ENCODE results near the gene PPIE. TPM values are rescaled to one million over a fixed set of nuclear protein-coding genes. Genes with fewer than 3 reads are reported as not detected.

The PPIE gene
- total RNA-seq, 4 donors from 2014 or later: 34.8 to 42.3 (median 37.0) TPM

DNA sequence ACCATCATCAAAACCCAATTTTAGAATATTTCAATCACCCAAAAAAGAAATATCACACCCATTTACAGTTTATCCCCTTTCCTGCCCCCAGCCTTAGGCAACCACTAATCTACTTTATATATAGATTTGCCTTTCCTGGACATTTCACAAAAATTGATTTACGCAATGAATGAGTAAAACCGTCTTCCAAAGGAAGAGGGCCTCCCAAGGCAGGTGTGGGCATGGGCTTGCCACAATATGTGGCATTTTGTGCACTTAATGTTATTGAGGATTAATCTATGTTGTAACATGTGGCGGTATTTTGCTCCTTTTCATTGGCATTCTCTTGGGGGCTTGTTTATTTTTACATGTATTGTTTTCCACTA, 61.8 kb downstream of the PPIE start:
- 84 to 87% methylated on average over 3 of the region's 3 CpGs for WGBS, 2 donors
- no peak overlapping the region for H3K27ac ChIP-seq
- peaks cover 0 to under 1% (median 0%) of the 10 kb centered on the region in 4 donors for H3K9me3 ChIP-seq
- H3K4me1 ChIP-seq: peaks cover 0 to 8% (median 5%) of the 10 kb centered on the region in 4 donors
- H3K4me3 ChIP-seq: no peak overlapping the region
- peaks cover 0 to 2% (median 0%) of the 10 kb centered on the region in 3 donors for H3K36me3 ChIP-seq
- TF ChIP-seq EP300 (IDR thresholded peaks at IDR 0.05) (no peak), POLR2A (IDR thresholded peaks at IDR 0.05) (no peak)
- TF ChIP-seq, protein P1, sequence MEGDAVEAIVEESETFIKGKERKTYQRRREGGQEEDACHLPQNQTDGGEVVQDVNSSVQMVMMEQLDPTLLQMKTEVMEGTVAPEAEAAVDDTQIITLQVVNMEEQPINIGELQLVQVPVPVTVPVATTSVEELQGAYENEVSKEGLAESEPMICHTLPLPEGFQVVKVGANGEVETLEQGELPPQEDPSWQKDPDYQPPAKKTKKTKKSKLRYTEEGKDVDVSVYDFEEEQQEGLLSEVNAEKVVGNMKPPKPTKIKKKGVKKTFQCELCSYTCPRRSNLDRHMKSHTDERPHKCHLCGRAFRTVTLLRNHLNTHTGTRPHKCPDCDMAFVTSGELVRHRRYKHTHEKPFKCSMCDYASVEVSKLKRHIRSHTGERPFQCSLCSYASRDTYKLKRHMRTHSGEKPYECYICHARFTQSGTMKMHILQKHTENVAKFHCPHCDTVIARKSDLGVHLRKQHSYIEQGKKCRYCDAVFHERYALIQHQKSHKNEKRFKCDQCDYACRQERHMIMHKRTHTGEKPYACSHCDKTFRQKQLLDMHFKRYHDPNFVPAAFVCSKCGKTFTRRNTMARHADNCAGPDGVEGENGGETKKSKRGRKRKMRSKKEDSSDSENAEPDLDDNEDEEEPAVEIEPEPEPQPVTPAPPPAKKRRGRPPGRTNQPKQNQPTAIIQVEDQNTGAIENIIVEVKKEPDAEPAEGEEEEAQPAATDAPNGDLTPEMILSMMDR (IDR thresholded peaks at IDR 0.05): no peak
- no peaks in the 10 kb centered on the region for H3K27me3 ChIP-seq
- no peak for DNase-seq (ENCODE audit: low spot score in 2 of 2)

DNA sequence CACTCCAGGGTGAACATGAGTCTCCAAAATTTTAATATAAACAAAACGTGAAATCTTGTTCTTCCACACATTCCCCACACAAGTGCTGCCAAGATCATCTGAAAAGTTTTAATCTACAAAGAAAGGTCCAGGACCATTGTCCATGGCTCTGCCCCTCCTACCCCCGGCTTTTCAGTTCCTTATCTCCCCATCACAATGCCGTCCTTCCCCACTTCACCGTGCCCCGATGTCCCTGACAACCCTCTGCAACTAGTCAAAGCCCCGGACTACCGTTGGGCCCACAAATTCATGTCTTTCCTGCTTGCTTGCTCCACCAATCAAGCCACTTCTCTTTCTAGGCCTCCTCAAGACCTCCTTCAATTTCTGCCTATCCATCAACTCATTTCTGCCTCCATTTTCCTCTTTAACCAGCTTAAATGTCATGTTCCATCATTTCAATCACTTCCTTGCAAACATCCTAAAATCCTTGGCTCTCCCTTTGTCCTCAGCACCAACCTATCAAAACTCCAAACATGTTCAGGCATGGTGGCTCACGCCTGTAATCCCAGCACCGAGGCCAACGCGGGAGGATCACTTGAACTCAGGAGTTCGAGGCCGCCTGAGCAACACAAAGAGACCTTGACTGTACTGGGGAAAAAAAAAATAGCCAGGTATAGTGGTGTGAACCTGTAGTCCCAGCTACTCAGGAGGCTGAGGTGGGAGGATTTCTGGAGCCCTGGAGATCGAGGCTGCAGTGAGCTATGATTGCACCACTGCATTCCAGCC, 64.0 kb downstream of the PPIE start:
- no peak for DNase-seq (ENCODE audit: low spot score in 2 of 2)
- H3K4me3 ChIP-seq: no peak overlapping the region
- H3K27ac ChIP-seq: no peak overlapping the region
- peaks cover 0 to 8% (median 5%) of the 10 kb centered on the region in 4 donors for H3K4me1 ChIP-seq
- H3K9me3 ChIP-seq: peaks cover 0 to 15% (median 0%) of the 10 kb centered on the region in 4 donors
- H3K27me3 ChIP-seq: no peaks in the 10 kb centered on the region
- TF ChIP-seq POLR2A (IDR thresholded peaks at IDR 0.05) (no peak), EP300 (IDR thresholded peaks at IDR 0.05) (no peak)
- TF ChIP-seq, protein P1 (IDR thresholded peaks at IDR 0.05): no peak
- peaks cover 0 to 10% (median 0%) of the 10 kb centered on the region in 3 donors for H3K36me3 ChIP-seq
- WGBS, 2 donors: 88 to 89% methylated on average over 14 of the region's 14 CpGs

- H3K4me1 ChIP-seq: no peaks in the 10 kb centered on the region
- H3K9me3 ChIP-seq: peaks cover 0 to 15% (median 0%) of the 10 kb centered on the region in 4 donors
- DNase-seq (ENCODE audit: low spot score in 2 of 2): no peak
- TF ChIP-seq, protein P1 (IDR thresholded peaks at IDR 0.05): no peak
- TF ChIP-seq POLR2A (IDR thresholded peaks at IDR 0.05) (no peak), EP300 (IDR thresholded peaks at IDR 0.05) (no peak)
- no peak overlapping the region for H3K27ac ChIP-seq
- no peaks in the 10 kb centered on the region for H3K27me3 ChIP-seq
- no peak overlapping the region for H3K4me3 ChIP-seq
- 96 to 97% methylated on average over 2 of the region's 2 CpGs for WGBS, 2 donors
- H3K36me3 ChIP-seq: peaks cover 0 to 16% (median 0%) of the 10 kb centered on the region in 3 donors
Measured at GRCh38 chr1:39805385-39805784, 66.7 kb downstream of the PPIE start.

DNA sequence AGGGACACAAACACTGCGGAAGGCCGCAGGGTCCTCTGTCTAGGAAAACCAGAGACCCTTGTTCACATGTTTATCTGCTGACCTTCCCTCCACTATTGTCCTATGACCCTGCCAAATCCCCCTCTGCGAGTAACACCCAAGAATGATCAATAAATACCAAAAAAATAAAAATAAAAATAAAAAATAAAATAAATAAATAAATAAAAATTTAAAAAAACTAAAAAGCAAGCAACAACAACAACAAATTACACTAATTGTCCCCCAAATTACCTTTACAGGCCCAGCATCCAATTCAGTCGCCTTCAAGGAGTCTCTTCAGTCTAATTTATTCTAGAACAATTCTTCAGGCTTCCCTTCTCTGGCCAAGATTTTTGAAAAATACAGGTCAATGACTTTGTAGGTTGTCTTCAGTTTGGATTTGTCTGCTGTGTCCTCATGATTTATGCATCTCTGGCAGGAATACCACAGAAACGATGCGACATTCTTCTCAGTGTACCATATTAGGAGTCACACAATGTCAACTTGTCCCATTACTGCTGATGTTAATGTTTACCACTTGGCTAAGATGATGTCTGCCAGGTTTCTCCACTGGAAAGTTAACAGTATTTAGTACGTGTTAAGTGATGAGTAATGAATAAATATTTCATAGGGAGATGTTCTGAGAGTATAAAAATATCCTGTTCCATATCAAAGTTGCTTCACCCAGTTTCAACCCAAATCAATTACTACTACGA, 70.3 kb downstream of the PPIE start:
- no peak overlapping the region for H3K4me3 ChIP-seq
- H3K27ac ChIP-seq: no peak overlapping the region
- H3K9me3 ChIP-seq: peaks cover 0 to 15% (median 0%) of the 10 kb centered on the region in 4 donors
- no peaks in the 10 kb centered on the region for H3K27me3 ChIP-seq
- peaks cover 0 to 16% (median 0%) of the 10 kb centered on the region in 3 donors for H3K36me3 ChIP-seq
- no peaks in the 10 kb centered on the region for H3K4me1 ChIP-seq
- 77 to 85% methylated on average over 7 to 8 of the region's 8 CpGs for WGBS, 2 donors
- DNase-seq (ENCODE audit: low spot score in 2 of 2): no peak
- TF ChIP-seq EP300 (IDR thresholded peaks at IDR 0.05) (no peak), POLR2A (IDR thresholded peaks at IDR 0.05) (no peak)
- TF ChIP-seq, protein P1 (IDR thresholded peaks at IDR 0.05): no peak

GRCh38 chr1:39812913-39813312, 74.2 kb downstream of the PPIE start:
- no peaks in the 10 kb centered on the region for H3K9me3 ChIP-seq
- DNase-seq (ENCODE audit: low spot score in 2 of 2): no peak
- H3K4me3 ChIP-seq: no peak overlapping the region
- 87 to 88% methylated on average over 3 of the region's 3 CpGs for WGBS, 2 donors
- no peaks in the 10 kb centered on the region for H3K27me3 ChIP-seq
- TF ChIP-seq POLR2A (IDR thresholded peaks at IDR 0.05) (no peak), EP300 (IDR thresholded peaks at IDR 0.05) (no peak)
- TF ChIP-seq, protein P1 (IDR thresholded peaks at IDR 0.05): no peak
- peaks cover 0 to 4% (median 0%) of the 10 kb centered on the region in 3 donors for H3K36me3 ChIP-seq
- H3K27ac ChIP-seq: no peak overlapping the region
- H3K4me1 ChIP-seq: no peaks in the 10 kb centered on the region
